ENCODE measurements around the gene MYH10.

DNA sequence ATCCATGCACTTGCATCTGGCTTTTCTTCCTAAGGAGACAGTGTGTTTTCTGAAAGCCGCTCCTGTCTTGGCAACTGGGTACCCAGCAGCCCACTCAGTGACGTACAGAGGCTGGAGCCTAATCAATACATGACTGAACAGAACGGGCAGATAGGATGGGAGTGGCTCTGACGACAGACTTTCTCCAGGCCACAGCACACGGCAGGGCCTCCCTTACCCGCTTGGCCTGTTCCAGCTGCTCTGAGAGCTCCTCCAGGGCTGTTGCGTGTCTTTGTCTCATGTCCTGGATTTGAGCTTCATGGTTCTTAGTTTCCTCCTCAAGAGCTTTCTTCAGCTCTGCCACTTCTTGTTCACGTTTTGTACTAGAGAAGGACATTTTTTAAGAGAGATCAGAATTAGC, 129.9 kb downstream of the MYH10 start:
- TF ChIP-seq RARB (CRISPR knock-in tag; IDR thresholded peaks at IDR 0.05) (no peak), ZNF8 (CRISPR knock-in tag; IDR thresholded peaks at IDR 0.05) (no peak), ISL1 (CRISPR knock-in tag; IDR thresholded peaks at IDR 0.05) (no peak)
- TF ChIP-seq, protein P1, sequence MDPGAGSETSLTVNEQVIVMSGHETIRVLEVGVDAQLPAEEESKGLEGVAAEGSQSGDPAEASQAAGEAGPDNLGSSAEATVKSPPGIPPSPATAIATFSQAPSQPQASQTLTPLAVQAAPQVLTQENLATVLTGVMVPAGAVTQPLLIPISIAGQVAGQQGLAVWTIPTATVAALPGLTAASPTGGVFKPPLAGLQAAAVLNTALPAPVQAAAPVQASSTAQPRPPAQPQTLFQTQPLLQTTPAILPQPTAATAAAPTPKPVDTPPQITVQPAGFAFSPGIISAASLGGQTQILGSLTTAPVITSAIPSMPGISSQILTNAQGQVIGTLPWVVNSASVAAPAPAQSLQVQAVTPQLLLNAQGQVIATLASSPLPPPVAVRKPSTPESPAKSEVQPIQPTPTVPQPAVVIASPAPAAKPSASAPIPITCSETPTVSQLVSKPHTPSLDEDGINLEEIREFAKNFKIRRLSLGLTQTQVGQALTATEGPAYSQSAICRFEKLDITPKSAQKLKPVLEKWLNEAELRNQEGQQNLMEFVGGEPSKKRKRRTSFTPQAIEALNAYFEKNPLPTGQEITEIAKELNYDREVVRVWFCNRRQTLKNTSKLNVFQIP (CRISPR knock-in tag; IDR thresholded peaks at IDR 0.05; ENCODE audit: borderline replicate concordance, low read depth), result no peak
- TF ChIP-seq, protein P2, sequence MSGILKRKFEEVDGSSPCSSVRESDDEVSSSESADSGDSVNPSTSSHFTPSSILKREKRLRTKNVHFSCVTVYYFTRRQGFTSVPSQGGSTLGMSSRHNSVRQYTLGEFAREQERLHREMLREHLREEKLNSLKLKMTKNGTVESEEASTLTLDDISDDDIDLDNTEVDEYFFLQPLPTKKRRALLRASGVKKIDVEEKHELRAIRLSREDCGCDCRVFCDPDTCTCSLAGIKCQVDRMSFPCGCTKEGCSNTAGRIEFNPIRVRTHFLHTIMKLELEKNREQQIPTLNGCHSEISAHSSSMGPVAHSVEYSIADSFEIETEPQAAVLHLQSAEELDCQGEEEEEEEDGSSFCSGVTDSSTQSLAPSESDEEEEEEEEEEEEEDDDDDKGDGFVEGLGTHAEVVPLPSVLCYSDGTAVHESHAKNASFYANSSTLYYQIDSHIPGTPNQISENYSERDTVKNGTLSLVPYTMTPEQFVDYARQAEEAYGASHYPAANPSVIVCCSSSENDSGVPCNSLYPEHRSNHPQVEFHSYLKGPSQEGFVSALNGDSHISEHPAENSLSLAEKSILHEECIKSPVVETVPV (CRISPR knock-in tag; IDR thresholded peaks at IDR 0.05), result no peak
- TF ChIP-seq, protein P3, sequence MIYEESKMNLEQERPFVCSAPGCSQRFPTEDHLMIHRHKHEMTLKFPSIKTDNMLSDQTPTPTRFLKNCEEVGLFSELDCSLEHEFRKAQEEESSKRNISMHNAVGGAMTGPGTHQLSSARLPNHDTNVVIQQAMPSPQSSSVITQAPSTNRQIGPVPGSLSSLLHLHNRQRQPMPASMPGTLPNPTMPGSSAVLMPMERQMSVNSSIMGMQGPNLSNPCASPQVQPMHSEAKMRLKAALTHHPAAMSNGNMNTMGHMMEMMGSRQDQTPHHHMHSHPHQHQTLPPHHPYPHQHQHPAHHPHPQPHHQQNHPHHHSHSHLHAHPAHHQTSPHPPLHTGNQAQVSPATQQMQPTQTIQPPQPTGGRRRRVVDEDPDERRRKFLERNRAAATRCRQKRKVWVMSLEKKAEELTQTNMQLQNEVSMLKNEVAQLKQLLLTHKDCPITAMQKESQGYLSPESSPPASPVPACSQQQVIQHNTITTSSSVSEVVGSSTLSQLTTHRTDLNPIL (CRISPR knock-in tag; IDR thresholded peaks at IDR 0.05; ENCODE audit: low read depth), result no peak
